GM18499 (cell line): ENCODE measurements around the gene KLK5.
"Not testable (repeated sequence)": the region's sequence is repeated elsewhere in the genome, so short reads cannot be mapped to it uniquely, and the experiment has no call there.

Experiments
- ATAC-seq: cut with Tn5 transposase; IDR thresholded peaks from one replicate; pipeline ENCODE4 v1.9.1; 2021; ENCODE audit warnings: moderate number of reproducible peaks; ENCODE audit not compliant: insufficient read depth, unreplicated experiment

KLK5 gene

DNA sequence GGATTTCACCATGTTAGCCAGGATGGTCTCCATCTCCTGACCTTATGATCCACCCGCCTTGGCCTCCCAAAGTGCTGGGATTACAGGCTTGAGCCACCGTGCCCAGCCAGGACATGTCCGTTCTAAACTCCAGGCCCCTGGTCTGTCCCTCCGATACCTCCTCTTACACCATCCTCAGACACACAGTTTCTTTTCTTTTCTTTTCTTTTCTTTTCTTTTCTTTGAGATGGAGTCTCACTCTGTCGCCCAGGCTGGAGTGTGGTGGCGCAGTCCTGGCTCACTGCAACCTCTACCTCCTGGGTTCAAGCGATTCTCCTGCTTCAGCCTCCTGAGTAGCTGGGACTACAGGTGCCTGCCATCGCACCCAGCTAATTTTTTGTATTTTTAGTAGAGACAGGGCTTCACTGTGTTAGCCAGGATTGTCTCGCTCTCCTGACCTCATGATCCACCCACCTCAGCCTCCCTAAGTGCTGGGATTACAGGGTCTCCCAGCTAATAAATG is 56.7 kb downstream of the KLK5 start:
- not testable (repeated sequence) for ATAC-seq

DNA sequence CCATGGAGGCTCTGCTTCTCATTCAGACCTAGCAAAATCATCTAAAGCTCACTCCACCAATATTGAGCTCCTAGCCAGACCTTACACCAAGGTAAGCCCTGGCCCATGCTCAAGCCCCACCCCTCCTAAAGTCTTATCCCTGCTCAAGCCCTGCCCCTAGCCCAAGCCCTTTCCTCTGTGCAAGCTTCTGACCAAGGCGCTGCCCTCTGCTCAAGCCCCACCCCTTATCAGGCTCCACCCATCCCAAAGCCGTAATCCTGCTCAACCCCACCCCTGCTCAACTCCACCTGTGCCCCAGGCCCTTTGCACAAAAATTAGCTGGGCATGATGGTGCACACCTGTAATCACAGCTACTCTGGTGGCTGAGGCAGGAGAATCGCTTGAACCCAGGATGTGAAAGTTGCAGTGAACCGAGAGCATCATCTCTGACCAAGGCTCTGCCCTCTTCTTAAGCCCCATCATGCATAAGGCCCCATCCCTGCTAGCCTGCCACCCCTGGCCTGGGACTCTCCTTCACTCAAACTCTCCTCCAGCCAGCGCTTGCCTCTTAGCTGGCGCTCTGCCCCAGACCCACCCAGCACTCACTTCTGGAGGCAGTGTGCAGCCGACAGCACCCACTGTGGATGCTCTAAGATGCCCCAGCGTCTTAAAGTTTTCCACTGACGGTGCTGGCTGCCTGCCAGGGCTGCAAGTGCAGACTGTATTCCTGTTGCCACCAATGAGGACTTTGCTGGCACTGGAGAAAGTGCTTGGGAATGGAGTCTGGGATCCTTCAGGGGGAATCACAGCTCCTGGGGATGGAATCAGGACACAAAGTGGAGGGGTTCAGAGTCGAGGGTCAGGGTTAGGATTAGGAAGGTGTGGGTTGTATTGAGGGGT is 58.1 kb downstream of the KLK5 start:
- ATAC-seq = no peak
